CD4-positive, alpha-beta T cell treated with Interleukin-2 at 100 ng/mL for 4 hours (primary cell): ENCODE measurements around the gene PTPRK.

Experiments used
- DNase-seq: peaks from one replicate; pipeline ENCODE4 v3.0.0-alpha.2; 2020; ENCODE audit warnings: low spot score

The PTPRK gene

GRCh38 chr6:128067446-128068118, 452.8 kb downstream of the PTPRK start:
- DNase-seq: no peak

- DNase-seq: no peak
Observed at GRCh38 chr6:128065072-128065471, 455.3 kb downstream of the PTPRK start.

- DNase-seq: no peak
Observed at GRCh38 chr6:128064540-128064895, 455.9 kb downstream of the PTPRK start.

- no peak for DNase-seq
Observed at GRCh38 chr6:128063850-128064539, 456.4 kb downstream of the PTPRK start.

GRCh38 chr6:128062882-128063603, 457.4 kb downstream of the PTPRK start:
- DNase-seq: no peak

- DNase-seq: no peak
Observed at GRCh38 chr6:128057946-128058345, 462.5 kb downstream of the PTPRK start.

GRCh38 chr6:128057541-128057940, 462.9 kb downstream of the PTPRK start:
- no peak for DNase-seq

GRCh38 chr6:128053109-128053508, 467.3 kb downstream of the PTPRK start:
- DNase-seq: no peak

GRCh38 chr6:128047989-128048388, 472.4 kb downstream of the PTPRK start:
- no peak for DNase-seq

- DNase-seq: no peak
Observed at GRCh38 chr6:128046033-128046432, 474.4 kb downstream of the PTPRK start.

- DNase-seq: no peak
Observed at GRCh38 chr6:128039543-128039942, 480.9 kb downstream of the PTPRK start.

- DNase-seq: no peak
Observed at GRCh38 chr6:128036808-128037570, 483.4 kb downstream of the PTPRK start.

- DNase-seq: no peak
Observed at GRCh38 chr6:128033156-128033555, 487.2 kb downstream of the PTPRK start.

- DNase-seq: no peak
Observed at GRCh38 chr6:128032042-128032441, 488.4 kb downstream of the PTPRK start.

- DNase-seq: no peak
Observed at GRCh38 chr6:128029826-128030225, 490.6 kb downstream of the PTPRK start.

GRCh38 chr6:128028183-128028582, 492.2 kb downstream of the PTPRK start:
- no peak for DNase-seq

GRCh38 chr6:128025478-128025877, 494.9 kb downstream of the PTPRK start:
- DNase-seq: no peak

- DNase-seq: no peak
Observed at GRCh38 chr6:128024969-128025368, 495.4 kb downstream of the PTPRK start.

- DNase-seq: no peak
Observed at GRCh38 chr6:128024046-128024445, 496.4 kb downstream of the PTPRK start.

GRCh38 chr6:128018821-128019220, 501.6 kb downstream of the PTPRK start:
- no peak for DNase-seq

- no peak for DNase-seq
Observed at GRCh38 chr6:128017288-128017687, 503.1 kb downstream of the PTPRK start.

- no peak for DNase-seq
Observed at GRCh38 chr6:128007658-128008057, 512.7 kb downstream of the PTPRK start.
